Fibroblast of mammary gland (primary cell): ENCODE data around the gene OR5H14.
"Not testable (repeated sequence)": the region's sequence is repeated elsewhere in the genome, so short reads cannot be mapped to it uniquely, and the experiment has no call there.

Experiments used
- DNase-seq: peaks from one replicate; pipeline ENCODE4 v3.0.0-alpha.2; 2010; ENCODE audit warnings: low read depth
- H3K4me3 ChIP-seq: 2 replicates; pipeline ENCODE4 v1.5.1; 2011; ENCODE audit warnings: low read depth, mild to moderate bottlenecking, low read length, moderate library complexity; ENCODE audit not compliant: control insufficient read depth
- TF ChIP-seq, protein P1 (sequence below): conservative IDR thresholded peaks from 2 replicates; pipeline ENCODE4 v1.5.1; 2011; ENCODE audit warnings: low read depth, low read length, inconsistent platforms; ENCODE audit not compliant: control insufficient read depth, insufficient read depth

Gene OR5H14

DNA sequence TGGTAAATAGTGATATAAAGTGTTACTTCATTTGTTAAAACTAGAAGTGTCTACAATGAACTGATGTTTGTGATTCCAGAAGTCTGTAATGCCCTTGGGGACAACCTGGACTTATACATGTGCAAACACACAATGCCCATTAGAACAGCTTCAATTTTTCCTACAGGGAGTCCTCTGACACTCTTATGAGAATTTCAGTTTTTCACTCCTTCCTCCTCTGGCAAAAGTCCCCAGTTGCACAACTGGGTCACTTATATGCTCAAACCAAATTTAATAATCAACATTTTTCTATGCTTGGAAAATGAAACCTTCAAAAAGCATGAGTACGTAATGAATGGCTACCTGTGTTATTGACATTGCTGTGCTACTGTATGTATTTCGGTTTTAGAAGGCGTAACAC, 19.1 kb downstream of the OR5H14 start, which contains the start of gene OR5H15:
TSS of gene OR5H15 (plus strand) at position 301 of the 400 bp plus-strand sequence. CDS start 2,004 bp downstream, outside the sequence.
- DNase-seq, result no peak
- H3K4me3 ChIP-seq, result no peak within 1 kb of the TSS
- TF ChIP-seq, protein P1, sequence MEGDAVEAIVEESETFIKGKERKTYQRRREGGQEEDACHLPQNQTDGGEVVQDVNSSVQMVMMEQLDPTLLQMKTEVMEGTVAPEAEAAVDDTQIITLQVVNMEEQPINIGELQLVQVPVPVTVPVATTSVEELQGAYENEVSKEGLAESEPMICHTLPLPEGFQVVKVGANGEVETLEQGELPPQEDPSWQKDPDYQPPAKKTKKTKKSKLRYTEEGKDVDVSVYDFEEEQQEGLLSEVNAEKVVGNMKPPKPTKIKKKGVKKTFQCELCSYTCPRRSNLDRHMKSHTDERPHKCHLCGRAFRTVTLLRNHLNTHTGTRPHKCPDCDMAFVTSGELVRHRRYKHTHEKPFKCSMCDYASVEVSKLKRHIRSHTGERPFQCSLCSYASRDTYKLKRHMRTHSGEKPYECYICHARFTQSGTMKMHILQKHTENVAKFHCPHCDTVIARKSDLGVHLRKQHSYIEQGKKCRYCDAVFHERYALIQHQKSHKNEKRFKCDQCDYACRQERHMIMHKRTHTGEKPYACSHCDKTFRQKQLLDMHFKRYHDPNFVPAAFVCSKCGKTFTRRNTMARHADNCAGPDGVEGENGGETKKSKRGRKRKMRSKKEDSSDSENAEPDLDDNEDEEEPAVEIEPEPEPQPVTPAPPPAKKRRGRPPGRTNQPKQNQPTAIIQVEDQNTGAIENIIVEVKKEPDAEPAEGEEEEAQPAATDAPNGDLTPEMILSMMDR, result no peak

DNA sequence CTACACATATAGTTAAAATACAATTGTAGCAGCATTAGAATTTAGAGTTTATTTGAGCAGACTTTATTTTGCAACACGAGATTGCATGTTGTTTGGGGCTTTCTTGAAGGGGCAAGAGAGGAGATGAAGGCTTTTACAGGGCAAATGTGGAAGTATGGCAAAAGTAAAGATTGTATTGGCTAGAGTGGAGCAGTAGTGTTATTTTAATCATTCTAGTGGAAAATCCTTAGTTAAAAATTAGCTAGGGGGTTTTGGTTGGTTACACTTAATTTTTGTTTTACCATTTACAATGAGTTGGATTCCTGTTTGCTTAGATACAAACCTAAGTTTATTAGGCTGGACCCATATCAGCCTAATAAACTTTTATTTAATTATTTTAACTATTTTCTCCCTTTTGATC, 23.8 kb downstream of the OR5H14 start:
- H3K4me3 ChIP-seq, result no peak overlapping the region
- TF ChIP-seq, protein P1, result no peak

DNA sequence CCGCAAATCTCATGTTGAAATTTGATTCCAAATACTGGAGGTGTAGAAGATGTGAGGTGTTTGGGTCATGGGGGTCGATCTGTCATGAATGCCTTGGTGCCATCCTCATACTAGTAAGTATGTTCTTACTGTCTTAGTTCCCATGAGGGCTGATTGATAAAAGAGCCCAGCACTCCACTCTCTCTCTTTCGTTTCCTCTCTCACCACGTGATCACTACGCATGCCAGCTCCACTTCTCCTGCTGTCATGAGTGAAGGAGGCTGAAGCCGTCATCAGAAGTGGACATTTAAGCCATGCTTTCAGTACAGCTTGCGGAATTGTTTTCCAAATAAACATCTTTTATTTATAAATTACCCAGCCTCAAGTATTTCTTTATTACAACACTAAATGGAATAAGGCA, 25.3 kb downstream of the OR5H14 start:
- TF ChIP-seq, protein P1, result no peak
- H3K4me3 ChIP-seq, result no peak overlapping the region
- no peak for DNase-seq

More for the DNA sequence above, 23.8 kb downstream of the OR5H14 start:
- no peak for DNase-seq

DNA sequence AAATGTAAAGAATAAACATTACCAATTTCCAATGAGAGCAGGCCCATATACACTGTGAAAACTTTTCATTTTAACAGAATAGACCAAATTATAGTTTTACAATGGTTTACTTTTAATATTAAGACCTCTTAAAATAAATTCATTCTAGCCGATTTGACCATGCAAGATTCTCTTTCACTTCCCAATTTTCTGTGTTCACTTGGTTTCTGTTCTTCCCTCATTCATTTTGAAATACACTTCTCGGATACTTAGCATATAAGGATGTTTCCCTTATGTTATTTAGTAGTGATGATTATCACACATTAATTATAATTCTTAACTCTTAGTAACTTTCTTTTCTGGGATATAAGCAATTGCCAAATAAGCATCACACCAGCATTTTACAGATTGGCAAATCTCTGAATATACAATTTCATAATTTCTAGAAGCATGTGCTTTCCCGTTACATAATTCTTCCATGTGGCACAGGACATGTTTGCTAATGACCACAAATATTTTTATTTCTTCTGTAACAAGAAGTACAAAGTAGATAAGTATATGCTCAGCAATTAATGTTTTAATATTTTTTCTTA, 33.1 kb downstream of the OR5H14 start:
- DNase-seq, result no peak
- H3K4me3 ChIP-seq, result no peak overlapping the region
- TF ChIP-seq, protein P1, result no peak

DNA sequence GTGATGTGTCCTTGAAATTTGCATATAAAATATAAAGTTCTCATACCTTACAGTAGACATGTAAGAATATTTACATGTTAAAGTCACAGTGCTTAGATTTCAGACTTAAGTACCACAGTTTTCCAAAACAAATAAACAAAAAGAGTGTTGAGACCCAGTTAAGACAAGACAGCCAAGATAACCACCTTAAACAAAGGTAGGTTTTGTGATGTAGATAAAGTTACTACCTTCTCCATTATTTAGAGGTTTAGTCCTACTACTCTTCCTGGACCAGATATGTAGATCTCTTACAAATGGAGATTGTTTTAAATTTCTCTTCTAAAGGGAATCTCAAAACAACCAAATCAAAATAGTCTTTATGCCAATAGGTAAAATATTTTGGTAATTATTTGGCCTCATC, 34.9 kb downstream of the OR5H14 start:
- H3K4me3 ChIP-seq, result no peak overlapping the region
- DNase-seq, result no peak
- TF ChIP-seq, protein P1, result no peak

DNA sequence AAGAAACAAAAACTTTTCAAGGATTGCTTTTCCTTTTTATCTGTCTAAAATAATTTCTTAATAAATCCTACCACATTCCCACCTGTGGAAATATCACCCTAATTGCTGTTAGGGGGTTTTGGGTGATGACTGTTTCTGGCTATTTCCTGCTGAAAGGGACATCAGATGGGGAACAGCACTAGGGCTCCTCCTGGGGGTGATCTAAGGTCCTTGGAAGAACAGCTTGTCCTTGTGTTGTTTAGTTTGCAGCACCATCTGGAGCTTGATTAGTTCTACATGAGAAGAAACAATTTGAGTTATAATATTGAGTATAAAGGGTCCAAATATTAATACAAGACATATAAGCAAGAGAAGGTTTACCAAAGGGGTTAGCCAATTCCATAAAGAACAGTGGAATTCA, 37.9 kb downstream of the OR5H14 start:
- TF ChIP-seq, protein P1, result no peak
- no peak overlapping the region for H3K4me3 ChIP-seq
- no peak for DNase-seq

DNA sequence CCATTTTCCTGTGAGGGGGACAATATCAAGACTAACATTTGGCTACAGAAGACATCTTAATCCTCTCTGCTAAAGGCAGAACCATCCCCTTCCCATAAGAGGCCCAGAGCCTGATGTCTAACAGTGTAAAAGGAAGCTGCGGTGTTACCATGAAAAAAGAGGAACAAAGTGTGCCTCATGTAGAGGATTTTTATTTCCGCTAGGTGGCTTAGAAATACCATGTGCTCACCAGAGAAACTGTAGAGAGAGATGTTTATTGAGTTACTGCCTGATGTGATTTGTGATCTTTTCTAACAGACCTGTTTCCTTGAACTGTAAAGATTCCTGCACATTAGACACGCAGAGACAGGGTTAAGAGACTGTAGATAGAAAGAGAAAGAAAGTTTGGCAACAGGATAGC, 41.3 kb downstream of the OR5H14 start:
- TF ChIP-seq, protein P1, result peak; percentile 12
- no peak overlapping the region for H3K4me3 ChIP-seq
- no peak for DNase-seq

DNA sequence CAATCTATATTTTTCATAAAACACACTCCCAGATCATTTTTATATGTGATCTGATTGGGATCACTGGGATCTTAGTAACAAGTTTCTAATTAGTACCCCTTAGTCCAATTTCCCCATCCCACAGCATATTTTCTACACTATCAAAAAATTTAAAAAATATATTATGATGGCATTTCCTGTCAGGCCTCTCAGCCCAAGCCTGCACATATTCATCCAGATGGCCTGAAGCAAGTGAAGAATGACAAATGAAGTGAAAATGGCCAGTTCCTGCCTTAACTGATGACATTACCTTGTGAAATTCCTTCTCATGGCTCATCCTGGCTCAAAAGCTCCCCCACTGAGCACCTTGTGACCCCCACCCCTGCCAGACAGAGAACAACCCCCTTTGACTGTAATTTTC, 43.6 kb downstream of the OR5H14 start:
- not testable (repeated sequence) for H3K4me3 ChIP-seq, DNase-seq

DNA sequence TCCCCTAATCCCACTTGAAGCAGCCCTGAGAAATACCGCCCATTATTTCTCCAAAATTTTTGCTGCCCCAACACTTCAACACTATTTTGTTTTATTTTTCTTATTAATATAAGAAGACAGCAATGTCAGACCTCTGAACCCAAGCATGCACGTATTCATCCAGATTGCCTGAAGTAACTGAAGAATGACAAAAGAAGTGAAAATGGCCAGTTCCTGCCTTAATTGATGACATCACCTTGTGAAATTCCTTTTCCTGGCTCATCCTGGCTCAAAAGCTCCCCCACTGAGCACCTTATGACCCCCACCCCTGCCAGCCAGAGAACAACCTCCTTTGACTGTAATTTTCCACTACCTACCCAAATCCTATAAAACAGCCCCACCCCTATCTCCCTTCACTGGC, 49.0 kb downstream of the OR5H14 start:
- not testable (repeated sequence) for DNase-seq

More for the DNA sequence above, 49.0 kb downstream of the OR5H14 start:
- not testable (repeated sequence) for H3K4me3 ChIP-seq
